GM19035 (cell line): Measurements from ENCODE around the gene WNT8A.
"Not testable (repeated sequence)": the region's sequence is repeated elsewhere in the genome, so short reads cannot be mapped to it uniquely, and the experiment has no call there.

Experiments used
- ATAC-seq: cut with Tn5 transposase; IDR thresholded peaks from one replicate; pipeline ENCODE4 v1.9.1; 2021; ENCODE audit not compliant: unreplicated experiment

The WNT8A gene, protein sequence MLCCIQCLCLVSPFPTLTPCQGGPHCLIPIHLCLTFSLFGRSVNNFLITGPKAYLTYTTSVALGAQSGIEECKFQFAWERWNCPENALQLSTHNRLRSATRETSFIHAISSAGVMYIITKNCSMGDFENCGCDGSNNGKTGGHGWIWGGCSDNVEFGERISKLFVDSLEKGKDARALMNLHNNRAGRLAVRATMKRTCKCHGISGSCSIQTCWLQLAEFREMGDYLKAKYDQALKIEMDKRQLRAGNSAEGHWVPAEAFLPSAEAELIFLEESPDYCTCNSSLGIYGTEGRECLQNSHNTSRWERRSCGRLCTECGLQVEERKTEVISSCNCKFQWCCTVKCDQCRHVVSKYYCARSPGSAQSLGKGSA

DNA sequence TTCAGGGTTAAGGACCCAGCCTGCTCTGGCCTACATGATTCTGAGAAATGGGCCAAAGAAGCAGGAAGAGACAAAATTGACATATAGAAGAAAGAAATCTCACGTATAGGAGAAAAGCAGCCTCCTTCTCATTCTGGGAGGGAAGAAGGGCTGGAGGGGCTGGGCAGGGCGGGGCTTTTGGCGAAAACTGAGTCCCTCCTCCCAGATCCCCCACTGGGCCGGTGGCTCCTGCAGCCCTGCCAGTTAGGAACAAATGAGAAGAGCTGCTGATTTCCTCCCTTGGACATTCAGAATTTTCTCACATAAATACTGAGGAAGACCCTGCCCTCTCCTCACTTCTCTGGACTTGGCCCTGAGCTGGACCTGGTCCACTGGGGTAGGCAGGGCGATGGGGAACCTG is at the start of gene WNT8A:
TSS of gene WNT8A (plus strand) at position 332 of the 400 bp plus-strand sequence. CDS start 95 bp downstream, outside the sequence.
- no peak for ATAC-seq

DNA sequence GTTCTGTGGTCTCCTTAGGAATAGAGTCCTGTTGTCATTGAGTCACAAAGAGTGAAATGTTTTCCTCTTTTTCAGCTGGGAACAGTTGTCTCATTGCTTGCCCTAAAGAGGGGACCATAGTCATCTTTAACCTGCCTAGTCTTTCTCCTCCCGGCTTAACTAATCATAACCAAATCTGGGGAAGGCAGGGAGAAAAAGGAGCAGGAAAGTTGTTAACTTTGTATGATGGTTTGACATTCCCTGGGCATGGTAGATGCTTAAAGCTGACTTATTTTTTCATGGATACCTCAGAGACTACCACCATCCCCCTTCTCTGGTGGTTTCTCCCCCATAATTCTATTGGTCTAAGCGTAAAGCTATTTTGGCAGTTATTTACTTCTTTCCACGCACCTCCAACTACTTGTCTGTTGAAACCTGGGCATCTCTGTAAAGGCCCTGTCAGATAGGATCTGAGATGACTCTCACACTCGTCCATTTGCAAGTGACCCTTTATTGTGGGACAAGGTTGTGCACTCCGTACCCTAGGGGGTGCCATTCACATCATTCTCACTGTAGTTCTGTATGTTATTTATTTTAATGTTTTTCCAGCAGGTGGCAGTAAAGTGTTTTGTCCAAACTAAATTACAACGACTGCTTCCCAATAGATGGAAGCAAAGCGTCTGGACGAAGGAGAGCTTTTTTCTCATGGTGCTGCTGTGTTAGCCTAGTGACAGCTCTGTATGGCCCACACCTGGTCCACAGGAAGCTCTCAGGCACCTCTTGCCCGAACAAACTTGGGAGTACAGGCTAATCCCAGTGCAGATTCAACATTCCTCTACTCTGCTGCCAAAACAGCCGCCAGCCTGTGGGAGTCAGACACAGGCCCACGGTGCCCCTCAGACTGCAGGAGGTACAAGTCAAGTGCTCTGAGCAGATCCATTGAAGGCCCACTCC is 48.0 kb upstream of the WNT8A start:
- peak; percentile 41 for ATAC-seq

DNA sequence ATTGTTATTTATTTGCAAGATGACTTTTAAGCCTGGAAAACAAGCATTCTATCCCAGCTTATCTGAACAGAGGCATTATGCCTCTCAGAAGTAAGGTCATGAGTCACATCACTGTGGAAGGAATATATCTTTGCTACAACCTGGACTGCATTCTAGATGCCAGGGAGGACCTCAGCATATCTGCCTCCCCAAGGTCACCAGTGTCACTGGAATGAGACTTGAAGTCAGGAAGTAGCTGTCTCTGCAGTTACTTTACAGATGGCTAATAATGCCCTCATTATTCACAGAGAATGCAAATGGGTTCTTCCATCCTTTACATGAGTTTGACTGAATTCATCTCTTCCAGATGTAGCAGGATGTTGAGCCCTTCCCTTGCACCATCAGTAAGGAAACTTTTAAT is 46.6 kb upstream of the WNT8A start:
- ATAC-seq = no peak

DNA sequence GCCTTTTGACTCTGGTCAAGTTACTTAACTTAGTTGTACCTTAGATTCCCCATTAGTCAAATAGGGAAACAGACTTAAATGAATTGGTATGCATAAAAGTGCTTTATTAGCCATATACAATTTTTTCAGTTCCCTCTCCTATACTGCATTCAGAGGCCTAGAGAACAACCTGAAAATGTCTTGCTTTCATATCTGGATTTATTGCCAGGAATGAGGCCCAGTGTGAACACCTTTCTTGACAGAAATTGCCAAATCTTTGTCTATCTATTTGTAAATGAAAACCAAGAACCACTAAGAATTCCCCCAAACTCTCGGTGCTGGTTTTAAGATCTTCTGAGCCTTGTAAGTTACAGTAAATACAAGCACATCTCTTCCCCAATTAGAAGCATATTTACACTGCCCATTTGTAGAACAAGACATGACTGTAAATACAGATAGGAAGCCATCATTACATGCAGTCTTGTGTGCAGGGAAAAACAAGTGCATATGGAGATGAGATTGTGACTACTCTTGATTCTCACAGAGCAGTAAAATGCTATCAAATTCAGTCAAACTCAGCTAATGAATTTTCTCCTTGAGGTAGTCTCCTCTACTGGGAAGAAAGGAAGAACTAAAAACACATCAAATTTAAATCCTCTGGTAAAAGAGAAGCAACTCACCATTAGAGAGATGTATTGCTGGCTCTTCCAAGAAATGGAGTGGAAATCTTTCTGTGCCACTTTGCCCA is 45.8 kb upstream of the WNT8A start:
- ATAC-seq = no peak

DNA sequence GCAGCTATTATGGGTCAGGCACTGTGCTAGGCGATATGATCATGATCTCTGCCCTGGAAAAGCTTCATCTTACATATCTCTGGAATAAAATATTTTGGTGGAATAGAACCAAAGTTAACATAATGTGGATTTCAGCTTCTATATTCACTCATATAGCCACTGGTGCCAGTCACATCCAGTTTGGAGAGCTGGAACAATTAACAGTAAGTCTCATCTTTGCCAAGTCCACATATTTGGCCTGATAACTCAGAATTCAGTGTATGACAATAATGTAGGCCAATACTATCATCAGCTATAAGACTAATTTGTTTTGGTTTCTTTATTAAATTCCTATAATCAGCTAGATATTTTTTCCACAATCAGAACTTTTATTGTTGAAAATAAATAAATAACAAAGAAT is 45.0 kb upstream of the WNT8A start:
- ATAC-seq = no peak

DNA sequence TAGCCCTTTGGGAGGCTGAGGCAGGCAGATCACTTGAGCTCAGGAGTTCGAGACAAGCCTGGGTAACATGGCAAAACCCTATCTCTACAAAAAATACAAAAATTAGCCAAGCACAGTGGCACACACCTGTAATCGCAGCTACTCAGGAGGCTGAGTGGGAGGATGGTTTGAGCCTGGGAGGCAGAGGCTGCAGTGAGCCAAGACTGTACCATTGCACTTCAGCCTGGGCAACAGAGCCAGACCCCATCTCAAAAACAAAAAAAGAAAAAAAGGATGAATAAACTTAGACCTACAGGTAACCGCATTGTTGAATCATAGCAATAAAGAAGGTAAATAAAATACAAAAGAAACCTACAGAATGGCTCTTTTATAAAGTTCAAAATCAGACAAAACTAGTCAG is 38.5 kb upstream of the WNT8A start:
- ATAC-seq = not testable (repeated sequence)

DNA sequence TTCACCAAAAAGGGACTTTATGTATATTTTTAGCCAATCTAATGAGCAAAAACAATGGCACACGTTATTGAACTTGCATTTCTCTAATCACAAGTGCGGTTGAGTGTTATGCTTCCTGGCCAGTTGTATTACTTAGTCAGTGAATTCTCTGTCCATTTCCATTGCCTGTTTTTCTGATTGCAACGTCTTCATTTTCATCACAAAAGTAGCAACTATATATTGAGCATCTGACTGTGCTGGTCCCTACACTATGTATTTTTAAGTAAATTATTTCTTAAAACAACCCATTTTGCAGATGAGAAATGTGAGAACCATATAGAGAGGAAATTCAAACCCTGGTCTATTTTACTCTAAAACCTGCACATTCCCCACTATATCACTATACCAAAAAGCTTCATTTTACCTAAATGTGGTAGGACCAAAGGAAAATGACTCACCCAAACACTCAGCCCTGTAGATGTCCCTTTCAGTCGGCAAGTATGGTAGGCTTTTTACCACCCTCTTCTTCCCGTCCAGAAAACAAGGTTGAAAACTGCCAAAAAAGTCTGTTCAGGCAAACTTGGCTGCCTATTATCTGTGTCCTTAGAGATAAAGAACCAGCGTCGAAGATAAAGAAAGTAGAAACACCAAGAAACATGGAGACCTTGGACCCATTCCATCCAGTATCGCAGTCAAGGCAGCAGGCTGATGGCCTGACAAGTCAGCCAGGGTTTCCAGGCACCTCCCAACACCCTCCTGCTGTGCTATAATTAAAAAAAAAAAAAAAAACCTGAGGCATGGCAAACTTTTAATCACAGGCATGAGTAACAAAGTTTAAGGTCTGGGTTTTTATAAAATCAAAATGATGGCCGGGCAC is 32.2 kb upstream of the WNT8A start:
- ATAC-seq = no peak

DNA sequence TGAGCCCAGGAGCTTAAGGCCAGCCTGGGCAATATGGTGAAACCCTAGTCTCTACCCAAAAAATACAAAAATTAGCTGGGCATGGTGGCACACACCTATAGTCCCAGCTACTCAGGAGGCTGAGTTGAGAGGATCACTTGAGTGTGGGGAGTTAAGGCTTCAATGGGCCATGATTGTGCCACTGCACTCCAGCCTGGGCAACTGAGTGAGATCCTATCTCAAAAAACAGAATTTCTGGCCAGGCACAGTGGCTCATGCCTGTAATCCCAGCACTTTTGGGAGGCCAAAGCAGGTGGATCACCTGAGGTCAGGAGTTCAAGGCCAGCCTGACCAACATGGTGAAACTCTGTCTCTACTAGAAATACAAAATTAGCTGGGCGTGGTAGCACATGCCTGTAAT is 31.1 kb upstream of the WNT8A start:
- ATAC-seq = not testable (repeated sequence)

DNA sequence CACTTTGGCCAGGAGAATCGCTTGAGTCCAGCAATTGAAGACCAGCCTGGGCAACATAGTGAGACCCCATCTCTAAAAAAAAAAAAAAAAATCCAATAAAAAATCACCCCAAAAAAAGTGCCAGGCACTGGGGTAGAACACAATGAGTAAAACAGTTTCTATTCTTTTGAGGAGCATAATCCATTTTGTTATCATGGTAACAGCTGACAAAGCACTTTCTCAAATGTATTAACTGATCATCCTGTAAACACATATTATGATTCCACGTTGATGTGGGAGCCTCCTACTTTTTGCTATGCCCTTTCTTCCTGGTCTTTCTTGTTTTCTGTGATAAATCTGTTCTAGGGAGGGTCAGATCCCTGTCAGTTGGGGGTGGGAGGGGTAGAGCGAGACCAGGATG is 30.3 kb upstream of the WNT8A start:
- ATAC-seq = no peak

DNA sequence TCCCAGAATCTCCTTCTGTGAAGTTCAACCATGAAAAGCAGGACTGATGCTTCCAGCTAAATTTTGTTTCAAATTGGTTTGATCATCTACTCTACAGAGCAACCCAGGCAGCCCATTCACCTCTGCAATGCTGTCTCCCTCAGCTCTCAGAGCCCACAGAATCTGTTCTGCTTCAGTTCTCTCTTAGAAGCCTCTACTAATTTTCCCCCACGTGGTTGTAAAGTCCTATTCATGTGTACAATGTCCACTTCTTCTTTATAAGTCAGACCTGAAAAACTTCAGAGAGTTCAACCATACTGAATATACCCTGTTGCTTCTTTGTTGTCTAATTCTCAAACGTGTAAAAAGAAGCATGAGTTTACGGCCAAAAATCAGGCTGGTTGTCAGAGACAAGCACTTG is 29.6 kb upstream of the WNT8A start:
- ATAC-seq = no peak

DNA sequence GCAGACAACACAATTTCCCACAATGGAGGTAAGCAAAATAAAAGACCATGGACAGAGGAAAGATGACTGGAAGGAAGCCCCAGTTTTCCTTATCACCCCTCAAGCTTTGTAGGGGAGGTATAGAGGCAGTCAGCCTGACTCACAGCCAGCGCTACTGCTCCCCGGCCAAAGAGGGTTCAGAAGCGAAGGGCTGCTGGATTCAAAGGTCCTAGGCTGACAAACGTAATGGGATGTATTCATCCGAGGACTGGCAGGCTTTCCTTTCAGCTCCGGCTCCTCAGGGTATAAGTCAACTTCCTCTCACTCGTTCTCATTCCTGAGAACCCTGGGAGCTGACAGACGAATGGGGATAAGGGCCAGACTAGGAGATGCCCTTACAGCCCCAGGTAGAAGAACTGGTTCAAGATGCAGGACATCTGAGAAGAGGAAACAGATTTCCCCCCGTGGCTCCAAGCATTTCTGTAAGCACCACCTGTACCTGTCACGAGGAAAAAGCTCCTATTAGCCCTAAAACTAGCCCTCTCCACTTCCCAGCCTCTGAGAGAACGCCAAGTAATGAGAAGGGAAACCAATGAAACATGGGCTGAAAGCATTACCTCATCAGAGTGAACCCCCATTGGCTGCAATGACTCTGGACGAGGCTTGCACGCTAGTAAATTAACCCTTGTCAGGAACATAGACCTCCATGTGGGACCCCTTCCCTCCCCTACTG is 28.8 kb upstream of the WNT8A start:
- no peak for ATAC-seq

DNA sequence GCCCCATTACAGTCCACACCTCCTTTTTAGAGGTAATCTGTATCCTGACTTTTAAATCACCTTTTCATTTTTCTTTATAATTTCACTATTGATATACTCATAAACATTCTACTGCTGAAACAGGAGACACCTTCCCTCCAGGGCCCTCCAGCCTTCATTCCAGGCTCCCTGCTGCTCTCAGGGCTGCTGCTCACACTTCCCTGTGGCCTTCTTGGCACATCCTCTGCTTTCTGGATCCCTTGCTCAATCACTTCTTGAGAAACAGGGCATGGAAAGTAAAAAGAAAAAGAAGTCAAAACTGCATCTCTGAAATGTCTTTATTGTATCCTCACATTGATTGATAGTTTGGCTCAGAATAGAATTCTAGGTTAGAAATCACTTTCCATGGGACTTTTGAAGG is 19.3 kb upstream of the WNT8A start:
- no peak for ATAC-seq

DNA sequence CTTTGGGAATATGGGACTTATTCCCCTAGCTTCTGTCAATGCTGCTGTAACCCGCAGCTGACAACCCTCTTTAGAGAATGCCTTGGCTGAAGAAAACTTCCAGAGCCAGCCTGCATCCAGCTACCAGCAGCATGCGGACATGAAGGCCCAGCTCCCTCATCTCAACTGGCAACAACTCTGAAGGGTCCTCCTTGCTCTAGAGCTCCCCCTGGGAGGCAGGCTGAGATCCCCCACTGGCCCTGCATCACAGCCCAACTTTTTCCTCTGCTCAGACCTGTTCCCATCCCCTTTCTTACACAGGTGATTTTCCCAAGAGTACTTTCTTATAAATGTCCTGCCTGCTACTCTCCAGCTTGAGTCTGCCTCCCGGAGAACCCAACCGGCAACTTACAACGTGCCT is 18.7 kb upstream of the WNT8A start:
- ATAC-seq = no peak

DNA sequence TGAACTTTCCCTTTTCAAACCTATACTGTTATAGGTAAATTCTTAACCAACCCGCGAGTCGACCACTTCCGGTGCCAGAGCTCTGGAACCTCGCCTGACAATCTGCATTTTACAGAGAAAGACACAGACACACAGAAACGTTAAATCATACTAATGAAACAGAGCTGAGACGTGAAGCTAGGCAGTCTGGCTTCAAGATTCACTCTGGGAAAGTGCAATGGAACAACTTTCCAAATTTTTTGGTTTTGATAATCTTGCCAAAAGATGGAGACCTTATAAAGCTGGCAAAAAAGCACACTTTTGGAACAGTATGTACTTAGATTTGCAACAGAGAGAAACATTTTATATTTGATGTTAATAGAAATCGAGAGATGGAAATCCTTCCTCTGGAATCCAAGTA is 15.9 kb upstream of the WNT8A start:
- ATAC-seq = no peak

DNA sequence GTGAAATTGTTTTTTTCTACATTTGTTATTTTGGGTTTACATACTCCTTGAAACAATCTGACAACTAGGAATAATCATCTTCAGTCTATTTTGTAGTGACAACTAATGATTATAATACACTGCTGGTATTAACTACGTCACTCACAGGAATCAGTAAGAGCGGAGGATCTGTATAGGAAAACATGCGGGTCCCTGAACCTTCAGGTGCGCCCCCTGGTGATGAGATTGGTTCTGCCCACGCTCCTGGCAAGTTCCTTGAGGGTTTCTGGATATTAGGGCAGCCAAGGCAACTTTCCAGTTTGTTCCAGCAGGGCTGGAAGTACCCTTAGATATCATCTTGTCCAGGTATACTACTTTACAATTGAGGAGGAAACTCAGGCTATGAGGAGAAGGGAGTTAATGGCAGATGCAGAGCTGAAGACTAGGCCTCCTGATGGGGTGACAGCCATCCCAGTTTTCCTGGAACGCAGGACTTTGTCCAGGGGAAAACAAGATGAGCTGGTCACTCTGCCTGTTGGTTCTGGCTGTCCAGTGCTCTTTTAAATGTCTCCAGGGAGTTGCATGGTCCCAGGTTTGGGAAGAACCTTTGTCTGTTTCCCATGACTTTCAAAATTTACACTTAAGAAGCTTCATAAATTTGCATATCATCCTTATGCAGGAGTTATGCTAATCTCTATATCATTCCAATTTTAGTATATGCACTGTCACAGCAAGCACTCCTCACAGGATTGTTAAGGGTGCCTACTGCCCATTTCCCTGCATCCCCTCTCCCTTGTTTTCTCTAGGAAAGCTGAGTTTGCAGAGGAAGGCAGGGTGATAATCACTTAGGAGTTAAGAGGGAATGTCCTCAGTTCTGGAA is 14.9 kb upstream of the WNT8A start:
- peak; percentile 53 for ATAC-seq

DNA sequence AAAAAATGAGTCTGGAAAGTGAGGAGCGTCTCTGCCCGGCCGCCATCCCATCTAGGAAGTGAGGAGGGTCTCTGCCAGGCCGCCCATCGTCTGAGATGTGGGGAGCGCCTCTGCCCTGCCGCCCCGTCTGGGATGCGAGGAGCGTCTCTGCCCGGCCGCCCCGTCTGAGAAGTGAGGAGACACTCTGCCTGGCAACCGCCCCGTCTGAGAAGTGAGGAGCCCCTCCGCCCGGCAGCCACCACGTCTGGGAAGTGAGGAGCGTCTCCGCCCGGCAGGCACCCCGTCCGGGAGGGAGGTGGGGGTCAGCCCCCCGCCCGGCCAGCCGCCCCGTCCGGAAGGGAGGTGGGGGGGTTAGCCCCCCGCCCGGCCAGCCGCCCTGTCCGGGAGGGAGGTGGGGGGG is 13.8 kb upstream of the WNT8A start:
- not testable (repeated sequence) for ATAC-seq

DNA sequence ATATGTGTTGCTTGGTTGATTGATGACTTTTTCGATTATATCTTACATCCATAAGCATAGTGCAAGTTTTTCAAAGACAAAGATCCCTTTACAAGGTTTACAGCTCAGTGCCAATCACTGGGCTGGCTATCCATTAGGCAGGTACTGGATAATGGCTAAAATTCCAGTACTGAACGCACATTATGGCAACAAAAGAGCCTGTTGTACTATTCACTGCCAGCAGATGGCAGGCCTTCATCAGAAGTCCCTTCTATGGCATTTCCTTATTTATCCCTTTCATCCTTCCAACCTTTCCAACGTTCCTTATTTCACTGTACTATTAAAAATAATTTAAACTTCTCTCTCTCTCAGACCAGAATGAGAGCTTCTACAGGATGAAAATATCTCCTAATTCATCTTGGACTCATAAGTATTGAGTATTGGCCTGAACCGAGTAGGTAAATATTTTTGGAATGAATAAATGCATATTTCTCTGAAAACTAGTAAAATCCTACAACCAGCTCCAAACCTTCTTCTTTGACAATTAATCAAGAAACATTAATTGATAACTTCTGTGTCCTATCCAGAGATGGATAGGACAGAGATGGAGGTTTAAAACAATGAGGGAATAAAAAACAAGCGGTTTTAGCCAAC is 6.7 kb upstream of the WNT8A start:
- no peak for ATAC-seq

DNA sequence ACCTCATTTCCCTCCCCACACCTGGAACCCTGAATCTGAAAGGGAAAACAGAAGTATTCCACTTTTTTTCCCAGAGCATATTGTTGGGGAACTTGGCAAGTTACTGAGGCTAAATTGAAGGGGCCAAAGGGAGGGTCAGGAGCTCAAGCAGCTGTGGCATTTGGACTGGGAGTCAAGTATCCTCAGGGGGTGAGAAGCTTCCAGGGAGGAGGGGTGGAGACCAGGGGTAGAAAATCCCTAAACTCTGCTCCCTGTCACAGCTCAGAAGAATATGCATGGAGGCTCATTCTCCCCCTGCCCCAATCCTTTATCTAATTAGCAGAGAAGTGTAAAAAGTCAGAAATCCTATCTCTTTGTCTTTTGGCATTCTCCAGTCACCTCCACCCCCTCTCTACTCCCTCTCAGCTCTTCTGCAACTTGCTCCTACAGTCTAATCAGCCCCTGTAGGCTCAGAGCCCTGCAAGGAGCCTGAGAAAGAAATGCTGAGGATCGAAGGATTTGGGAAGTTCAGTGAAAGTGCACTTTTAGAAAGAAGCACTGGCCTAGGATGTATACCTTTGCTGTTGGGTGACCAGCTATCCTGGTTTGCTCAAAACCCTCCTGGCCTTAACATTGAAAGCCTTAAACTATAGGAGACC is 5.7 kb upstream of the WNT8A start:
- ATAC-seq = no peak
